ENCODE data around the gene CAP1.

The CAP1 gene

DNA sequence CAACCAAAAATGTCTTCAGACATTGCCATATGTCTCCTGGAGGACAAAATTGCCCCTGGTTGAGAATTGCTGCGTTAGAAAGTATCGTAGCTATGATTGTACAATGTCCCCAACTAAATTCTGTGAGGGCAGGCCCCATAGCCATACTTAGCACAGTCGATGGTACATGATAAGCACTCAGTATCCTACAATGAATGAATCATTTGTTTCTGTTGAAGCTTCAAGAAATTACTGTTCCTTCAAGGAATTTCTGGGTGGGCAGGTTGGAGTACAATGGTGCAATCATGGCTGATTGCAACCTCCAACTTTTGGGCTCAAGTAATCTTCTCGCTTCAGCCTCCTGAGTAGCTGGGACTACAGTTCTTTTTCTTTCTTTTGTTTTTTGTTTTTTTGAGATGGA is 4.7 kb downstream of the CAP1 start:
- DNase-seq = no peak
- Mint-ChIP-seq H3K27me3 (ENCODE audit: low read depth, poor library complexity) (no peaks in the 10 kb centered on the region), H3K4me3 (no peak overlapping the region), H3K9me3 (no peaks in the 10 kb centered on the region), H3K27ac (peak overlapping the region; percentile 75), H3K4me1 (peaks cover 22% of the 10 kb centered on the region), H3K36me3 (ENCODE audit: low read depth) (peaks cover 11% of the 10 kb centered on the region)
- TF ChIP-seq, protein P1, sequence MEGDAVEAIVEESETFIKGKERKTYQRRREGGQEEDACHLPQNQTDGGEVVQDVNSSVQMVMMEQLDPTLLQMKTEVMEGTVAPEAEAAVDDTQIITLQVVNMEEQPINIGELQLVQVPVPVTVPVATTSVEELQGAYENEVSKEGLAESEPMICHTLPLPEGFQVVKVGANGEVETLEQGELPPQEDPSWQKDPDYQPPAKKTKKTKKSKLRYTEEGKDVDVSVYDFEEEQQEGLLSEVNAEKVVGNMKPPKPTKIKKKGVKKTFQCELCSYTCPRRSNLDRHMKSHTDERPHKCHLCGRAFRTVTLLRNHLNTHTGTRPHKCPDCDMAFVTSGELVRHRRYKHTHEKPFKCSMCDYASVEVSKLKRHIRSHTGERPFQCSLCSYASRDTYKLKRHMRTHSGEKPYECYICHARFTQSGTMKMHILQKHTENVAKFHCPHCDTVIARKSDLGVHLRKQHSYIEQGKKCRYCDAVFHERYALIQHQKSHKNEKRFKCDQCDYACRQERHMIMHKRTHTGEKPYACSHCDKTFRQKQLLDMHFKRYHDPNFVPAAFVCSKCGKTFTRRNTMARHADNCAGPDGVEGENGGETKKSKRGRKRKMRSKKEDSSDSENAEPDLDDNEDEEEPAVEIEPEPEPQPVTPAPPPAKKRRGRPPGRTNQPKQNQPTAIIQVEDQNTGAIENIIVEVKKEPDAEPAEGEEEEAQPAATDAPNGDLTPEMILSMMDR (IDR thresholded peaks at IDR 0.05) = no peak

DNA sequence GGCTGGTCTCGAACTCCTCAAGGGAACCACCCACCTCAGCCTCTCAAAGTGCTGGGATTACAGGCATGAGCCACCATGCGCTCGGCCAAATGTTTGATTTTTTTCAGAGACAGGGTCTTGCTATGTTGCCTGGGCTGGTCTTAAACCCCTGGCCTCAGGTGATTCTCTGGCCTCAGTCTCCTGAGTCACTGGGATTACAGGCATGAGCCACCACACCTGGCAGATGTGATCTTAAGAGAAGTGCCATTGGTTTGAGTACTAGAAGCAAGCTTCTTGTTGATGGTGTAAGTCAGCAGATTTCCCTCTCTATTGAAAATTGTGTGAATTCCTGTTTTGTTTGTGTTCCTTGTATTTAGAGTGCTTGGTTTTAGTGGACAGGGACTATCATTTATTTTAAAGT is 5.2 kb downstream of the CAP1 start:
- Mint-ChIP-seq H3K4me1 (peaks cover 22% of the 10 kb centered on the region), H3K27ac (no peak overlapping the region), H3K4me3 (no peak overlapping the region), H3K36me3 (ENCODE audit: low read depth) (peaks cover 13% of the 10 kb centered on the region), H3K9me3 (no peaks in the 10 kb centered on the region), H3K27me3 (ENCODE audit: low read depth, poor library complexity) (no peaks in the 10 kb centered on the region)
- DNase-seq = no peak
- TF ChIP-seq, protein P1 (IDR thresholded peaks at IDR 0.05) = no peak

DNA sequence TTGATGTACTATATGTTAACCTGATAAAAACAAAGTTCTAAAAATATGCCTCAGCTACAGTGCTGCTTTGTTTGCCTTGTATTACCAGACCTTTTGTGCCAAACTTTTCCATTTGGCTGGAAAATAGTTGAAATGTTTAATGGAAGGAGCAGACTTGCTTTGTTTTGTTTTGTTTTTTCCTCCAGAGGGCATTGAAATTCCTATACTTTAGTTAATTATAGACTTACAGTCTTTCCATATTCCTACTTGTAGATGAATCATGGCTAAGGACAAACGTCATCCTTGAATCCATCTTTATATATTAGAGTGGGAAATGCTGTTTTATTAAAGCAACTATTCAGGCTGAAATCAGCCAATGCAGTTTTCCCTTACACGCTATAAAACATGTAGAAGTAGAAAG is 6.7 kb downstream of the CAP1 start:
- Mint-ChIP-seq H3K27me3 (ENCODE audit: low read depth, poor library complexity) (no peaks in the 10 kb centered on the region), H3K36me3 (ENCODE audit: low read depth) (peaks cover 15% of the 10 kb centered on the region), H3K4me3 (no peak overlapping the region), H3K9me3 (no peaks in the 10 kb centered on the region), H3K4me1 (peaks cover 8% of the 10 kb centered on the region), H3K27ac (no peak overlapping the region)
- no peak for DNase-seq
- TF ChIP-seq, protein P1 (IDR thresholded peaks at IDR 0.05) = no peak

DNA sequence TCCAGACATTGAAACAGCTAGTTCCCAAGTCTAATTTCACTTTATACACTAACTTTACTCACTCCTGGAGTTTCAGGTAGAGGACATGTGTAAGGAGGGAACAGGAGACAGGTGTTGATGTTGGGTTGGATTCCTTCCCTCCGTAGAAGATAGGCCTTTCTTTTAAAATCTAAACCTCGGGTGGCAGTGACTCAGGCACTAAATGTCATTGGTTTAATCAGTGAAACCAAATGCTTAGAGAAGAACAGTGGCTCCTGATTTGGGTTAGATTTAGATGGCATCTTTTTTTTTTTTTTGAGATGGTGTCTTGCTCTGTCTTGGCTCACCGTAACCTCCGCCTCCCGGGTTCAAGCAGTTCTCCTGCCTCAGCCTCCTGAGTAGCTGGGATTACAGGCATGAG is 7.2 kb downstream of the CAP1 start:
- H3K9me3 Mint-ChIP-seq = no peaks in the 10 kb centered on the region
- DNase-seq = no peak
- peaks cover 3% of the 10 kb centered on the region for H3K4me1 Mint-ChIP-seq
- H3K27me3 Mint-ChIP-seq (ENCODE audit: low read depth, poor library complexity) = no peaks in the 10 kb centered on the region
- no peak overlapping the region for H3K27ac Mint-ChIP-seq
- peaks cover 10% of the 10 kb centered on the region for H3K36me3 Mint-ChIP-seq (ENCODE audit: low read depth)
- H3K4me3 Mint-ChIP-seq = no peak overlapping the region
- TF ChIP-seq, protein P1 (IDR thresholded peaks at IDR 0.05) = no peak

DNA sequence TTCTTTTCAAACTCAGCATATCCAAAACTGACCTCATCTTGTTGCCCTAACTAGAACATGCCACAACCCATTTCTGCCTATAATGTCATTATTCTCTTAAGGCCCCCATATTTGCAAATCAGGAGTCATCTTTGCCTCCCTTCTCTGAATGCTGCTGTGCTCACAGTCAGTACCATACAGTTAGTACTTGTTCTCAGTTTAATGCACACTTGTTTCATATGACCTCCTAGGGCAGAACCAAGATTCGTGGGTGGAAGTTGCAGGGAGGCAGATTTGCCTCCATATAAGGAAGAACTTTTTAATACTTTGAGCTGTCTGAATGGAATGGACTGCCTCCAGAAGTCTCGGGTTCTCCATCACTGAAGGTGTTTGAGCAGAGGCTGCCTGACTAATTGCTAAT is 9.2 kb downstream of the CAP1 start:
- Mint-ChIP-seq H3K4me3 (no peak overlapping the region), H3K36me3 (ENCODE audit: low read depth) (peaks cover 7% of the 10 kb centered on the region), H3K27me3 (ENCODE audit: low read depth, poor library complexity) (no peaks in the 10 kb centered on the region), H3K4me1 (no peaks in the 10 kb centered on the region), H3K9me3 (no peaks in the 10 kb centered on the region), H3K27ac (no peak overlapping the region)
- TF ChIP-seq, protein P1 (IDR thresholded peaks at IDR 0.05) = no peak
- no peak for DNase-seq

DNA sequence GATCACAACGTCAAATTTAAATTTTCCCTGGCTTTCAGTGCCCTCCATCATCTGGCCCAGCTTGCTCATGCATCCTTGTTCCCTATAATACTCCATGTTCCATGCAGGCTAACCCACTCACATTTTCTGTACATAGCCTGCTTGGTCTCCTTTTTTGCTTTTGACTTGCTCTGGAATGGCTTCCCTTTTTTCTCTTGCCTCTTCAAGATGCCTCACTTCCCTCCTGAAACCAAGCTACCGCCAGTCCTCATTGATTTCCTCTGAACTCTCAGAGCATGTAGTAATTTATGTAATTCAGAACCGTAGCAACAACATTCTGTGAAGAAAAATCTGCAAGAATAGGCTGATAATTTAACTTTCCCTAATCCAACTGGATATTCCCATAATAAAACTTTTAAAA is 10.3 kb downstream of the CAP1 start:
- no peak overlapping the region for H3K27ac Mint-ChIP-seq
- TF ChIP-seq, protein P1 (IDR thresholded peaks at IDR 0.05) = no peak
- no peaks in the 10 kb centered on the region for H3K4me1 Mint-ChIP-seq
- peaks cover 7% of the 10 kb centered on the region for H3K36me3 Mint-ChIP-seq (ENCODE audit: low read depth)
- no peak overlapping the region for H3K4me3 Mint-ChIP-seq
- H3K27me3 Mint-ChIP-seq (ENCODE audit: low read depth, poor library complexity) = no peaks in the 10 kb centered on the region
- no peak for DNase-seq
- no peaks in the 10 kb centered on the region for H3K9me3 Mint-ChIP-seq

Data from nephron progenitor cell (in vitro differentiated cells).